ENCODE measurements around the gene MAP3K13. TPM values are rescaled to one million over a fixed set of nuclear protein-coding genes. Genes with fewer than 3 reads are reported as not detected.
"Not testable (repeated sequence)": the region's sequence is repeated elsewhere in the genome, so short reads cannot be mapped to it uniquely, and the experiment has no call there.

The MAP3K13 gene
- total RNA-seq, 2 donors from 2014 or later = 34.0 to 46.9 TPM

GRCh38 chr3:185366913-185367312 lies 4.0 kb downstream of the MAP3K13 start:
- intact Hi-C loops (cut with DNase I) = no loop called here
- Histone ChIP-seq H3K9ac (ENCODE audit: low read depth in 2 of 2, low read length in 2 of 2) (no peak overlapping the region), H3K4me3 (no peak overlapping the region), H3K4me1 (no peaks in the 10 kb centered on the region), H3K27ac (no peak overlapping the region), H3K9me3 (no peaks in the 10 kb centered on the region), H3K36me3 (no peaks in the 10 kb centered on the region), H3K27me3 (no peaks in the 10 kb centered on the region)
- no peak for TF ChIP-seq CTCF (IDR thresholded peaks at IDR 0.05)
- no peak for DNase-seq

- H3K27ac ChIP-seq; H3K36me3 ChIP-seq; intact Hi-C loops (cut with DNase I); H3K4me1 ChIP-seq; H3K4me3 ChIP-seq; H3K9ac ChIP-seq (ENCODE audit: low read depth in 2 of 2, low read length in 2 of 2); H3K9me3 ChIP-seq; DNase-seq; H3K27me3 ChIP-seq: not testable (repeated sequence)
These were observed 7.4 kb downstream of the MAP3K13 start for GRCh38 chr3:185370349-185370748.

- intact Hi-C loops (cut with DNase I) = no loop called here
- H3K4me3 ChIP-seq = no peak overlapping the region
- no peak overlapping the region for H3K27ac ChIP-seq
- H3K9ac ChIP-seq (ENCODE audit: low read depth in 2 of 2, low read length in 2 of 2) = no peak overlapping the region
- TF ChIP-seq CTCF (IDR thresholded peaks at IDR 0.05) = no peak
- no peaks in the 10 kb centered on the region for H3K9me3 ChIP-seq
- H3K27me3 ChIP-seq = no peaks in the 10 kb centered on the region
- no peaks in the 10 kb centered on the region for H3K4me1 ChIP-seq
- no peaks in the 10 kb centered on the region for H3K36me3 ChIP-seq
- DNase-seq = no peak
These were observed 8.6 kb downstream of the MAP3K13 start for GRCh38 chr3:185371306-185372074.

- no peaks in the 10 kb centered on the region for H3K27me3 ChIP-seq
- intact Hi-C loops (cut with DNase I) = no loop called here
- H3K9ac ChIP-seq (ENCODE audit: low read depth in 2 of 2, low read length in 2 of 2) = no peak overlapping the region
- no peak overlapping the region for H3K4me3 ChIP-seq
- H3K36me3 ChIP-seq = no peaks in the 10 kb centered on the region
- TF ChIP-seq CTCF (IDR thresholded peaks at IDR 0.05) = no peak
- no peaks in the 10 kb centered on the region for H3K9me3 ChIP-seq
- H3K27ac ChIP-seq = no peak overlapping the region
- H3K4me1 ChIP-seq = no peaks in the 10 kb centered on the region
- no peak for DNase-seq
These were observed 18.6 kb downstream of the MAP3K13 start for GRCh38 chr3:185381320-185382058.

- H3K9me3 ChIP-seq = no peaks in the 10 kb centered on the region
- no peak for TF ChIP-seq CTCF (IDR thresholded peaks at IDR 0.05)
- H3K36me3 ChIP-seq = no peaks in the 10 kb centered on the region
- DNase-seq = no peak
- intact Hi-C loops (cut with DNase I) = no loop called here
- H3K9ac ChIP-seq (ENCODE audit: low read depth in 2 of 2, low read length in 2 of 2) = no peak overlapping the region
- no peak overlapping the region for H3K4me3 ChIP-seq
- H3K27ac ChIP-seq = no peak overlapping the region
- H3K4me1 ChIP-seq = no peaks in the 10 kb centered on the region
- no peaks in the 10 kb centered on the region for H3K27me3 ChIP-seq
These were observed 19.2 kb downstream of the MAP3K13 start for GRCh38 chr3:185382154-185382553.

- H3K4me3 ChIP-seq = not testable (repeated sequence)
These were observed 23.6 kb downstream of the MAP3K13 start for GRCh38 chr3:185386515-185386914.

More at GRCh38 chr3:185386515-185386914, 23.6 kb downstream of the MAP3K13 start:
- H3K27ac ChIP-seq; intact Hi-C loops (cut with DNase I); H3K36me3 ChIP-seq; DNase-seq; H3K27me3 ChIP-seq; H3K9ac ChIP-seq (ENCODE audit: low read depth in 2 of 2, low read length in 2 of 2); H3K9me3 ChIP-seq; H3K4me1 ChIP-seq: not testable (repeated sequence)

Data from colonic mucosa (tissue), 4 donors.